PC-3 (cell line): ENCODE results near the gene AUTS2.

Source experiments
- EZH2 ChIP-seq: fragments of 300-600 bp; sonication (generic); IDR thresholded peaks from one replicate; pipeline ENCODE4 v1.6.1; 2017; ENCODE audit warnings: antibody characterized with exemption, mild to moderate bottlenecking, low read length; ENCODE audit not compliant: unreplicated experiment
- TF ChIP-seq, protein P1 (sequence below): fragments of 300-600 bp; sonication (generic); conservative IDR thresholded peaks from 2 replicates; pipeline ENCODE4 v1.5.1; 2017; ENCODE audit warnings: antibody characterized with exemption, low read depth, mild to moderate bottlenecking, low read length

DNA sequence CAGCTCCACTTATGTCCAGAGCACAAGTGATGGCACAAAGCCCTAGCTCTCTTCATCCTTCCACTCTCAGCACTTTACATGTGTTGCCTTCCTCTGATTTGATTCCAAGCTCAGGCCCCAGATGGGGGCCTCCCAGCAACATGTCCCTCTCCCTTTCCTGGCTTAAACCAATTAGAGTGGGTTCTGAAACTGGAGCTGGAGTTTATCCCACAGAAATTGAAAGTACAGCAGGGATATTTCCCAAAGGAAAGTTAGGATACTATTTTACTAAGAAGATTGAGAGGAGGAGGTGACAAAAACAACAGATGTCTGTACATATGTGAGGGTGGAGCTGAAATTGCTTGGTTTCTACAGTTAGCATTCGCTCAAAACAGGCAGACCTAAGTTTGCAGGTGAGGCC, 724.6 kb downstream of the AUTS2 start:
- TF ChIP-seq EZH2 = no peak
- TF ChIP-seq, protein P1, sequence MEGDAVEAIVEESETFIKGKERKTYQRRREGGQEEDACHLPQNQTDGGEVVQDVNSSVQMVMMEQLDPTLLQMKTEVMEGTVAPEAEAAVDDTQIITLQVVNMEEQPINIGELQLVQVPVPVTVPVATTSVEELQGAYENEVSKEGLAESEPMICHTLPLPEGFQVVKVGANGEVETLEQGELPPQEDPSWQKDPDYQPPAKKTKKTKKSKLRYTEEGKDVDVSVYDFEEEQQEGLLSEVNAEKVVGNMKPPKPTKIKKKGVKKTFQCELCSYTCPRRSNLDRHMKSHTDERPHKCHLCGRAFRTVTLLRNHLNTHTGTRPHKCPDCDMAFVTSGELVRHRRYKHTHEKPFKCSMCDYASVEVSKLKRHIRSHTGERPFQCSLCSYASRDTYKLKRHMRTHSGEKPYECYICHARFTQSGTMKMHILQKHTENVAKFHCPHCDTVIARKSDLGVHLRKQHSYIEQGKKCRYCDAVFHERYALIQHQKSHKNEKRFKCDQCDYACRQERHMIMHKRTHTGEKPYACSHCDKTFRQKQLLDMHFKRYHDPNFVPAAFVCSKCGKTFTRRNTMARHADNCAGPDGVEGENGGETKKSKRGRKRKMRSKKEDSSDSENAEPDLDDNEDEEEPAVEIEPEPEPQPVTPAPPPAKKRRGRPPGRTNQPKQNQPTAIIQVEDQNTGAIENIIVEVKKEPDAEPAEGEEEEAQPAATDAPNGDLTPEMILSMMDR = no peak
